SJSA1 (cell line): ENCODE measurements around the gene HNMT. TPM values are rescaled to one million over a fixed set of nuclear protein-coding genes. Genes with fewer than 3 reads are reported as not detected.
"Not testable (repeated sequence)": the region's sequence is repeated elsewhere in the genome, so short reads cannot be mapped to it uniquely, and the experiment has no call there.

ENCODE experiments used
- DNase-seq, 2 experiments: peaks; one replicate each; pipeline ENCODE4 v3.0.0-alpha.2; 2015 to 2020; ENCODE audit warnings: low spot score in 2 of 2, low read depth in 1 of 2
- H3K27ac ChIP-seq: fragments of 250-450 bp; sonication (Bioruptor Pico); 2 replicates; pipeline ENCODE4 v1.5.1; 2020; ENCODE audit warnings: mild to moderate bottlenecking, moderate library complexity
- H3K27me3 ChIP-seq: fragments of 250-450 bp; sonication (Bioruptor Pico); replicated peaks from 2 replicates; pipeline ENCODE4 v1.5.1; 2020; ENCODE audit warnings: mild to moderate bottlenecking, moderate library complexity
- H3K36me3 ChIP-seq: fragments of 250-450 bp; sonication (Bioruptor Pico); 2 replicates; pipeline ENCODE4 v1.5.1; 2020; ENCODE audit warnings: mild to moderate bottlenecking
- H3K4me1 ChIP-seq: fragments of 250-450 bp; sonication (Bioruptor Pico); replicated peaks from 2 replicates; pipeline ENCODE4 v1.6.1; 2021; ENCODE audit warnings: mild to moderate bottlenecking
- H3K4me3 ChIP-seq: fragments of 250-450 bp; sonication (Bioruptor Pico); 2 replicates; pipeline ENCODE4 v1.5.1; 2020; ENCODE audit warnings: mild to moderate bottlenecking
- H3K9me3 ChIP-seq: fragments of 250-450 bp; sonication (Bioruptor Pico); replicated peaks from 2 replicates; pipeline ENCODE4 v1.5.1; 2020; ENCODE audit warnings: mild to moderate bottlenecking
- total RNA-seq: library from RNA; depleted of rRNA; stranded (reverse); fragments of >200 nt; shearing (Covaris generic); gene quantifications from 2 replicates; pipeline ENCODE4 v1.2.3, GENCODE V29; 2014

The HNMT gene
- total RNA-seq, 1 experiment from 2014 or later: 65.8 TPM

GRCh38 chr2:137996158-137996557, 31.9 kb downstream of the HNMT start:
- H3K27me3 ChIP-seq, H3K4me3 ChIP-seq: not testable (repeated sequence)
- H3K9me3 ChIP-seq: peaks cover 11% of the 10 kb centered on the region

GRCh38 chr2:137997733-137998132, 33.5 kb downstream of the HNMT start:
- no peaks in the 10 kb centered on the region for H3K27me3 ChIP-seq
- H3K9me3 ChIP-seq: peaks cover 4% of the 10 kb centered on the region
- H3K36me3 ChIP-seq: peaks cover 33% of the 10 kb centered on the region
- H3K4me1 ChIP-seq: no peaks in the 10 kb centered on the region
- no peak overlapping the region for H3K27ac ChIP-seq
- H3K4me3 ChIP-seq: no peak overlapping the region
- no peak for DNase-seq

More at GRCh38 chr2:137996158-137996557, 31.9 kb downstream of the HNMT start:
- DNase-seq, H3K27ac ChIP-seq, H3K4me1 ChIP-seq: not testable (repeated sequence)
- peaks cover 37% of the 10 kb centered on the region for H3K36me3 ChIP-seq

- H3K27me3 ChIP-seq: no peaks in the 10 kb centered on the region
- H3K4me1 ChIP-seq: no peaks in the 10 kb centered on the region
Observed at GRCh38 chr2:137998503-137998902, 34.2 kb downstream of the HNMT start.

GRCh38 chr2:137999273-137999672, 35.0 kb downstream of the HNMT start:
- Histone ChIP-seq H3K36me3 (peaks cover 28% of the 10 kb centered on the region), H3K4me1 (no peaks in the 10 kb centered on the region), H3K9me3 (0 out of 2 replicates have a peak, but pooled peaks cover 2% of the 10 kb centered on the region), H3K4me3 (no peak overlapping the region), H3K27ac (no peak overlapping the region), H3K27me3 (no peaks in the 10 kb centered on the region)
- DNase-seq: no peak

More at GRCh38 chr2:137998503-137998902, 34.2 kb downstream of the HNMT start:
- H3K9me3 ChIP-seq: 0 out of 2 replicates have a peak, but pooled peaks cover 3% of the 10 kb centered on the region
- H3K27ac ChIP-seq: no peak overlapping the region
- peaks cover 29% of the 10 kb centered on the region for H3K36me3 ChIP-seq
- H3K4me3 ChIP-seq: no peak overlapping the region
- DNase-seq: no peak

GRCh38 chr2:138000009-138000408, 35.7 kb downstream of the HNMT start:
- Histone ChIP-seq H3K4me3 (no peak overlapping the region), H3K27ac (no peak overlapping the region), H3K36me3 (peaks cover 24% of the 10 kb centered on the region), H3K4me1 (no peaks in the 10 kb centered on the region), H3K27me3 (no peaks in the 10 kb centered on the region), H3K9me3 (no peaks in the 10 kb centered on the region)
- no peak for DNase-seq

GRCh38 chr2:138000796-138001195, 36.5 kb downstream of the HNMT start:
- no peak overlapping the region for H3K4me3 ChIP-seq
- H3K4me1 ChIP-seq: no peaks in the 10 kb centered on the region
- H3K27me3 ChIP-seq: no peaks in the 10 kb centered on the region
- no peak overlapping the region for H3K27ac ChIP-seq
- DNase-seq: no peak
- no peaks in the 10 kb centered on the region for H3K9me3 ChIP-seq
- H3K36me3 ChIP-seq: peaks cover 26% of the 10 kb centered on the region

GRCh38 chr2:138003411-138003810, 39.1 kb downstream of the HNMT start:
- no peak for DNase-seq
- no peak overlapping the region for H3K4me3 ChIP-seq
- no peak overlapping the region for H3K27ac ChIP-seq
- no peaks in the 10 kb centered on the region for H3K4me1 ChIP-seq
- H3K36me3 ChIP-seq: peaks cover 44% of the 10 kb centered on the region
- no peaks in the 10 kb centered on the region for H3K27me3 ChIP-seq
- no peaks in the 10 kb centered on the region for H3K9me3 ChIP-seq

GRCh38 chr2:138007431-138007830, 43.2 kb downstream of the HNMT start:
- Histone ChIP-seq H3K4me1 (no peaks in the 10 kb centered on the region), H3K36me3 (peaks cover 41% of the 10 kb centered on the region), H3K4me3 (no peak overlapping the region), H3K9me3 (no peaks in the 10 kb centered on the region), H3K27me3 (no peaks in the 10 kb centered on the region), H3K27ac (no peak overlapping the region)
- no peak for DNase-seq

GRCh38 chr2:138009622-138010021, 45.3 kb downstream of the HNMT start:
- Histone ChIP-seq H3K27ac (no peak overlapping the region), H3K36me3 (peaks cover 36% of the 10 kb centered on the region), H3K4me3 (no peak overlapping the region), H3K9me3 (no peaks in the 10 kb centered on the region), H3K27me3 (no peaks in the 10 kb centered on the region), H3K4me1 (no peaks in the 10 kb centered on the region)
- DNase-seq: no peak

- Histone ChIP-seq H3K4me3 (no peak overlapping the region), H3K27me3 (no peaks in the 10 kb centered on the region), H3K9me3 (no peaks in the 10 kb centered on the region), H3K27ac (no peak overlapping the region), H3K36me3 (peaks cover 32% of the 10 kb centered on the region), H3K4me1 (no peaks in the 10 kb centered on the region)
- DNase-seq: no peak
Observed at GRCh38 chr2:138010890-138011289, 46.6 kb downstream of the HNMT start.

- Histone ChIP-seq H3K27ac (no peak overlapping the region), H3K9me3 (no peaks in the 10 kb centered on the region), H3K4me3 (no peak overlapping the region), H3K27me3 (no peaks in the 10 kb centered on the region), H3K4me1 (no peaks in the 10 kb centered on the region), H3K36me3 (peaks cover 28% of the 10 kb centered on the region)
- DNase-seq: no peak
Observed at GRCh38 chr2:138012082-138012481, 47.8 kb downstream of the HNMT start.

- no peaks in the 10 kb centered on the region for H3K27me3 ChIP-seq
- no peak overlapping the region for H3K4me3 ChIP-seq
- no peak overlapping the region for H3K27ac ChIP-seq
- H3K4me1 ChIP-seq: no peaks in the 10 kb centered on the region
- peaks cover 21% of the 10 kb centered on the region for H3K36me3 ChIP-seq
- H3K9me3 ChIP-seq: no peaks in the 10 kb centered on the region
- no peak for DNase-seq
Observed at GRCh38 chr2:138012968-138013367, 48.7 kb downstream of the HNMT start.

- no peak overlapping the region for H3K27ac ChIP-seq
- H3K4me3 ChIP-seq: no peak overlapping the region
- no peak for DNase-seq
- H3K36me3 ChIP-seq: peaks cover 14% of the 10 kb centered on the region
- H3K4me1 ChIP-seq: no peaks in the 10 kb centered on the region
- no peaks in the 10 kb centered on the region for H3K27me3 ChIP-seq
- H3K9me3 ChIP-seq: no peaks in the 10 kb centered on the region
Observed at GRCh38 chr2:138013639-138014038, 49.4 kb downstream of the HNMT start.

GRCh38 chr2:138015494-138015893, 51.2 kb downstream of the HNMT start:
- DNase-seq: no peak
- H3K4me1 ChIP-seq: no peaks in the 10 kb centered on the region

More at GRCh38 chr2:138015494-138015893, 51.2 kb downstream of the HNMT start:
- no peak overlapping the region for H3K27ac ChIP-seq
- H3K36me3 ChIP-seq: peaks cover 8% of the 10 kb centered on the region; the same call in 1 of the 2 replicates
- no peaks in the 10 kb centered on the region for H3K27me3 ChIP-seq
- H3K4me3 ChIP-seq: no peak overlapping the region
- no peaks in the 10 kb centered on the region for H3K9me3 ChIP-seq
